GM19395 (cell line): ENCODE data around the gene ANKRD12.

Experiments
- ATAC-seq: cut with Tn5 transposase; IDR thresholded peaks from one replicate; pipeline ENCODE4 v1.9.1; 2021; ENCODE audit warnings: mild to moderate bottlenecking, moderate library complexity; ENCODE audit not compliant: unreplicated experiment

The ANKRD12 gene

GRCh38 chr18:9181275-9181674, 44.7 kb downstream of the ANKRD12 start:
- ATAC-seq = no peak

GRCh38 chr18:9182852-9183399, 46.3 kb downstream of the ANKRD12 start:
- no peak for ATAC-seq

- no peak for ATAC-seq
Observed at GRCh38 chr18:9184998-9185613, 48.5 kb downstream of the ANKRD12 start.

GRCh38 chr18:9188359-9189231, 52.0 kb downstream of the ANKRD12 start:
- ATAC-seq = no peak

GRCh38 chr18:9189491-9189890, 52.9 kb downstream of the ANKRD12 start:
- no peak for ATAC-seq

- ATAC-seq = no peak
Observed at GRCh38 chr18:9191658-9192256, 55.2 kb downstream of the ANKRD12 start.

- no peak for ATAC-seq
Observed at GRCh38 chr18:9193031-9193430, 56.5 kb downstream of the ANKRD12 start.

GRCh38 chr18:9196568-9196967, 60.0 kb downstream of the ANKRD12 start:
- no peak for ATAC-seq

GRCh38 chr18:9199681-9200080, 63.1 kb downstream of the ANKRD12 start:
- no peak for ATAC-seq

GRCh38 chr18:9201224-9201623, 64.6 kb downstream of the ANKRD12 start:
- ATAC-seq = no peak

GRCh38 chr18:9204659-9205058, 68.1 kb downstream of the ANKRD12 start:
- ATAC-seq = no peak

- no peak for ATAC-seq
Observed at GRCh38 chr18:9206421-9206820, 69.8 kb downstream of the ANKRD12 start.

- ATAC-seq = no peak
Observed at GRCh38 chr18:9209279-9209678, 72.7 kb downstream of the ANKRD12 start.

GRCh38 chr18:9210966-9211365, 74.4 kb downstream of the ANKRD12 start:
- no peak for ATAC-seq

GRCh38 chr18:9211955-9212354, 75.4 kb downstream of the ANKRD12 start:
- ATAC-seq = no peak

GRCh38 chr18:9215221-9215933, 78.8 kb downstream of the ANKRD12 start:
- ATAC-seq = no peak

- ATAC-seq = no peak
Observed at GRCh38 chr18:9216459-9216858, 79.9 kb downstream of the ANKRD12 start.

GRCh38 chr18:9217743-9218451, 81.3 kb downstream of the ANKRD12 start:
- ATAC-seq = no peak

GRCh38 chr18:9221040-9221439, 84.5 kb downstream of the ANKRD12 start:
- ATAC-seq = no peak

- no peak for ATAC-seq
Observed at GRCh38 chr18:9221661-9222060, 85.1 kb downstream of the ANKRD12 start.
